ENCODE results near the gene SLC17A9.
"Not testable (repeated sequence)": the region's sequence is repeated elsewhere in the genome, so short reads cannot be mapped to it uniquely, and the experiment has no call there.

The SLC17A9 gene

GRCh38 chr20:62957136-62958117 is 4.9 kb downstream of the SLC17A9 start:
- no peak for DNase-seq

DNA sequence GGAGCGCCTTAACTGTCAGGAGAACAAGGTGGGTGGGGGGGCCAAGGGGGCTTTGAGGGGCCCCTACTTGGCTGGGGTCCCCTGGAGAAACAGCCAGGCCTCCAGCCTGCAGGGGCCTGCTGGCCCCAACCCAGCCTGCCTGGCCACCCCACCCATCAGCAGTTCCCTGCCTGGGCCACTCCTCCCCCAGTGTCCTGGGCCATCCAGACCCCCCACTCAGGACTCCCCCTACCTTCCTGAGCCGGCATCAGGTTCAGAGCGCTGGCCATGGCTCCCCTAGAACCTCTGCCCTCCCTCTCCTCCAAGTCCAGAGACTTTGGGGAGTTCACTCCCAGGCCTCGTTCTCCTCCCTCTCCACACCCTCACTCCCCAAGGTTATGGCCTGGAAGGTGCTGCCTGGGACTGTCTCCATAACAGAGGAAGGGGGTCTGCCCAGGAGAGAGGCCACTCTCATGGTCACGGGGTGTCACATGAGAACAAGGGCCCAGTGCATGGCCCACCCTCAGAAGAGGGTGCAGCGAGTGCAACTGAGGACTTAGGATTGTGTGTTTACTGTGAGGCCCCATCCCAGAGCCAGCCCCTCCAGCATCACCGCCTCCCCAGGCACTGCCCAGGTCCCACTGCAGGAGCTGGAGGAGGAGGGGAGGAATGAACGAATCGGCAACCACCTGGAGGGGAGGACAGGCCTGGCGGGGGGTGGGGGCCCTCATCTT is 6.0 kb downstream of the SLC17A9 start:
- DNase-seq: no peak

GRCh38 chr20:62959101-62959971 is 6.8 kb downstream of the SLC17A9 start:
- no peak for DNase-seq

- DNase-seq: no peak
Observed at GRCh38 chr20:62959998-62960436, 7.5 kb downstream of the SLC17A9 start.

DNA sequence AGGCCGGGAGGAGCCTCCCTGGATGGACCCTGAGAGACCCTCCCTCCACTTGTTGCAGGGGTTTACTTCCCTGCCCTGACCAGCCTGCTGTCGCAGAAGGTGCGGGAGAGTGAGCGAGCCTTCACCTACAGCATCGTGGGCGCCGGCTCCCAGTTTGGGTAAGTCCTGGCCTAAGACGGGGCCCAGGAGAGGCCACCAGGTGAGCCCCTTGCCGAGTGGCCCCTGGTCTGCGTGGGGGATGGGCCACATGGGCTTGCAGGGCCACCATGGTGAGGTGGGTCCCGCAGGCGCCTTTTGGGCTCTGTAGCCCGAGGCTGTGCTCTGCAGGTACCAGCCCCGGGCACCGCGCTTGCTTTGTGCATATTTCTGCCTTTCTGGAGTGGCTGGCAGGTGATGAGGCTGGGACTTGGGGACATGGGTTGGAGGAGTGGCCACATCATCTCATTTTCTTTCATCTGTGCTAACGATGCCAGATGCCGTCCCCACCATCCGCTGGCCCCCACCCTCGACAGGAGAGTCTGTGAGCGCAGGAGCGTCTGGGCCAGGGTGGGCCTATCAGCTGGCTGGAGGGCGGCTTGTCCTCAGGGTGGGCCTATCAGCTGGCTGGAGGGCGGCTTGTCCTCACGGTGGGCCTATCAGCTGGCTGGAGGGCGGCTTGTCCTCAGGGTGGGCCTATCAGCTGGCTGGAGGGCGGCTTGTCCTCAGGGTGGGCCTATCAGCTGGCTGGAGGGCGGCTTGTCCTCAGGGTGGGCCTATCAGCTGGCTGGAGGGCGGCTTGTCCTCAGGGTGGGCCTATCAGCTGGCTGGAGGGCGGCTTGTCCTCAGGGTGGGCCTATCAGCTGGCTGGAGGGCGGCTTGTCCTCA is 8.2 kb downstream of the SLC17A9 start:
- not testable (repeated sequence) for DNase-seq

DNA sequence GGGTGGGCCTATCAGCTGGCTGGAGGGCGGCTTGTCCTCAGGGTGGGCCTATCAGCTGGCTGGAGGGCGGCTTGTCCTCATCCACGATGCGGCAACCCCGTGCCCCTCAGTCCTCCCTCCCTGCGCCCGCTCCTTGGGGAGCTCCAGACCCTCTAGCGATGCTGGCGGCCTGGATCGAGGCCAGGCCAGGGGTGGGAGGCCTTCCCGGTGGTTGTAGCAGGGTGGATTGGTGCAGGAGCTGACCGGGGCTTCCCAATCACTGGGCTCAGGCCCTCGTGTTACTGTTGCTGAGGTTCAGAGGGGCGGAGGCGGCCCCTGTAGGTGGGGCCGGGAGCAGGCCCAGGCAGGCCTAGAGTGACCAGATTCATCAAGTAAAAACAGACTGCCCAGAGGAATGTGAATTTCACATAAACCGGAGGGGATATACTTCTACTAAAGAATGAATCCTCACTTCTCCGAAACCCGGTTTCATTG is 8.8 kb downstream of the SLC17A9 start:
- DNase-seq: no peak

DNA sequence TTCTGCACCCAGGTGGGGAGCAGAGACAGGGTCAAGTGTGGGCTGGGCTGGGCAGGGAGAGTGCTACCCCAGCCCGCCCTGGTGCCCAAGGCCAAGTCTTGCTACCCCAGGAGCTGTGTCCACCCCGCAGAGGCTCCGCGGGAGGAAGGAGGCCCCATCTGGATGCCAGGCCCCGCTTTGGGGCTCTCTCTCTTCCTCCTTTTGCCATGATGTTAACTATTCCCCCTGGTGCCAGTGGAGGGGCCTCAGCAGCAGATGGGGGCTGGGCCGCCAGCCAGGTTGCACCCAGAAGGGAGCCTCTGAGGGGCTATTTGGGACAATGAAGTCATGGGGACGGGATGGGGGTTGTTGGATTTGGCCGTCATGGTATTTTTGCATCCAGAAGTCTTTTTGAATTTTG is 9.3 kb downstream of the SLC17A9 start:
- no peak for DNase-seq

- DNase-seq: no peak
Observed at GRCh38 chr20:62962221-62962879, 9.8 kb downstream of the SLC17A9 start.

DNA sequence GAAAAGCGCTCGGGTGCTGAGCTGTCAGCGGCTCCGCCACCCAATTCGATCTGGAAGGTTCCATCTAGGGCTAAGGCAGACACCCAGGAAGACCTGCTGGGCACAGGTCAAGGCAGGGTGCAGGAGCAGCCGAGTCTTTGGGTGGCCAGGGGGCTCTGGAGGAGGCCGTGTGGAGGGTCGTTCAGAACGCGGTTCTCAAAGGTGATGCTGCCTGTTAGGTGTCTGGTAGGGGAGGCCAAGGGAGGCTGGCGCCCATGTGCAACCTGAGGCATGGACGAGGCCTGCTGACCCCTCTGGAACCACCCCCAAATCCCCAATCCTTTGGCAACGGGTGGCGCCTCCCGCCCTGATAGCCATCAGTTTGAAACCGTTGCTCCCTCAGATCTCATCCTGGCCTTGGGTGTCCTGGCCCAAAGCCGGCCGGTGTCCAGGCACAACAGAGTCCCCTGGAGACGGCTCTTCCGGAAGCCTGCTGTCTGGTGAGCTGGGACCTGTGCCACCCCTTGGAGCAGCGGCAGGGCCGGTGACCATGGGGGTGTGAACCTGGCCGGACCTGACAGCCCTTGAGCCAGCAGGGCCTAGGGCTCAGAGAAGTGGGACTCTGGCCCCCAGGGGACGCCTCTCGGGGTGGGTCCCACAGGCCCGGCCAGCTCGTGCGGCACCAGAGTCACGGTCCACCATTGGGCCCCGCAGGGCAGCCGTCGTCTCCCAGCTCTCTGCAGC is 10.5 kb downstream of the SLC17A9 start:
- DNase-seq: no peak

- no peak for DNase-seq
Observed at GRCh38 chr20:62963614-62964397, 11.3 kb downstream of the SLC17A9 start.

GRCh38 chr20:62964700-62965099 is 12.2 kb downstream of the SLC17A9 start:
- DNase-seq: no peak

DNA sequence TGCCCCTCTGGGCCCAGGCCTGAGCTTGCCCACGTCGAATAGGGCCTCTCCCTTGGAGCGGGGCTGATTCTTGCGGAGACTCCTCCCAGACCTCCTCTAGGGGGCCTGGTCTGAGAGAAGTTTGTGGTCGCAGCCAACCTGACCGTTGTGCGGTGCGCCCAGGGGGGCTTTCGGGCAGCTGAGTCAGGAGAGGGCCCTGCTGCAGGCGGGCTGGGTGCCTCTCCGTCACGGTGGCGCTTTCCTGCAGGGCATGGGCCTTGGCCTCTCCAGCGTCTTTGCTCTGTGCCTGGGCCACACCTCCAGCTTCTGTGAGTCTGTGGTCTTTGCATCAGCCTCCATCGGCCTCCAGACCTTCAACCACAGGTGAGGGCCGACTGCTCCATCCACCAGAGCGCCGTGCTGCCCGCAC is 12.9 kb downstream of the SLC17A9 start:
- no peak for DNase-seq

DNA sequence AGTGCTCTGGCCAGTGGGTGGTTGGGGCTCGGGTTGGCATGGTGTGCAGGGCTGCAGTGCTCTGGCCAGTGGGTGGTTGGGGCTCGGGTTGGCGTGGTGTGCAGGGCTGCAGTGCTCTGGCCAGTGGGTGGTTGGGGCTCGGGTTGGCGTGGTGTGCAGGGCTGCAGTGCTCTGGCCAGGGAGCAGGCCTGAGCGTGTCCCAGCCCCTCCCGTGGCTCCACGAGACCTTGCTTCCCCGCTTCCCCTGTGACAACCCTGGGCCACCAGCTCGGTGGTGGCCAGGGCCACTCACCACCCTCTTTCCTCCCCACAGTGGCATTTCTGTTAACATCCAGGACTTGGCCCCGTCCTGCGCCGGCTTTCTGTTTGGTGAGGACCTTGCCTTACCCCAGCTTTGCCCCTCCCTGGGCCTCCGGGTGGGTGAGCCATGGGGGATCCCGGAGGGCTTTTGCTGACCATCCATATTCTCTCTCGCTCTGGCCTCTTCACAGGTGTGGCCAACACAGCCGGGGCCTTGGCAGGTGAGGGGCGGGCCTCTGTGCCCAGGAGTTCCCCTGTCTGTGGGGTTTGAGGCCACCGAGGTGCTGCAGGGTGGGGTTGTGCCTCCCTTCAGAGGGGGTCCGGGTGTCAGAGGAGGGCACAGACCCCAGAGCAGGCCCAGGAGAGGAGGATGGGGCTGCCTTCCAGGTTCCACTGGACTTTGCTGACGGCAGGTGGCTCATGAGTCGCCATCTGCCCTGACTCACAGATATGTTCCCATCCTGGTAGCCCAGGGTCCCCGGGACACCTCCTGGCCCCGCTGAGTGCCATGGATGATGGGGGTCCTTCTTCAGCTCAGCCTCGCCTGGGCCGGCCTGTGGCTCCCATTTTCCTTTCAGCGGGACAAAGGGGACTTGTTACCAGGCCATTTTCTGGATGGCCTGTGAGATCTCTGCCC is 14.0 kb downstream of the SLC17A9 start:
- DNase-seq: no peak

DNA sequence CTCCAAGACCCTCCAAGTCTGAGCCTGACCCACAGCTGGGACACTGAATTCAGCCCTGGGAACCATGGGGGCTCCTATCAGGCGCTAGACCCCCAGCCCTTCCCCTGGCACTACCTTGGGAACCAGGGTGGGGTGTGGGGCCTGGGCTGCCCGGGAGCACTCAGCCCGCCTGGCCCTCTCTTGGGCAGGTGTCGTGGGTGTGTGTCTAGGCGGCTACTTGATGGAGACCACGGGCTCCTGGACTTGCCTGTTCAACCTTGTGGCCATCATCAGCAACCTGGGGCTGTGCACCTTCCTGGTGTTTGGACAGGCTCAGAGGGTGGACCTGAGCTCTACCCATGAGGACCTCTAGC is 14.6 kb downstream of the SLC17A9 start:
- no peak for DNase-seq

GRCh38 chr20:62967628-62968351 is 15.3 kb downstream of the SLC17A9 start:
- no peak for DNase-seq

DNA sequence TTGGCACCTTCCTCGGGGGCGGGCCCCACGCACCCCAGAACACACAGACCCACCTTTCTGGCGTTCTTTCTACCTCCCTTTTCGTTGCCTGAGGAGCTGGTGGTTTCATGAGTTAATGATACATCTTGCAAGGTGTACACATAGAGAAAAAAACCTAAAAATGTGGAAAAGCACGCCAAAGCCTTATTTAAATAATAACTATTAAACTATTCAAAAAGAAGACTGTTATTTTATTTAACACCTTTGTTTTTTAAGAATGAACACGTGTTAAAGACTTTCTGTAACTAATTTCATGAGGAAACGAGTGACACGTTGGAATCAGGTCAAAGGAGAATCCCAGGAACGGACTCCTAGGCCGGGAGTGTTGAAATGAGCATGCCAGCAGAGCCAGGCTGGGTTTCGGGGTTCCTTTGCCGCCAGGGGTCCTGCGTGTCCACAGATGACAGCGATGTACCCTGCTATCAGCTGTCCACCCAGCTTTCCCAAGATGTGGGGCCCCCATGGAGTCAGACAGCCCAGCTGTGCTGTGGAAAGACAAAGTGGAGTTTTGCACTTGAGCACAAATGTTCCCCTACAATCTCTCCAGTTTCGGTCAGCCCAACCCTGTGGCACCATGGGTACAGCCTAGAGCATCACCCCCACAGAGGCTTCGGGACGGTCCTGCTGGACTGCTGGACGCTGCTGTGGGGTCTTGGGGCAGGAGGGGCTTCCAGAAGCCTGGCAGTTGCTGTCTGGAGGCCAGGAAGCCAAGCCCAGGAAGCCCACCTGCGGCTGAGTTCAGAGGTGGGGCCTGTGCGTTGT is 16.1 kb downstream of the SLC17A9 start:
- DNase-seq: no peak

DNA sequence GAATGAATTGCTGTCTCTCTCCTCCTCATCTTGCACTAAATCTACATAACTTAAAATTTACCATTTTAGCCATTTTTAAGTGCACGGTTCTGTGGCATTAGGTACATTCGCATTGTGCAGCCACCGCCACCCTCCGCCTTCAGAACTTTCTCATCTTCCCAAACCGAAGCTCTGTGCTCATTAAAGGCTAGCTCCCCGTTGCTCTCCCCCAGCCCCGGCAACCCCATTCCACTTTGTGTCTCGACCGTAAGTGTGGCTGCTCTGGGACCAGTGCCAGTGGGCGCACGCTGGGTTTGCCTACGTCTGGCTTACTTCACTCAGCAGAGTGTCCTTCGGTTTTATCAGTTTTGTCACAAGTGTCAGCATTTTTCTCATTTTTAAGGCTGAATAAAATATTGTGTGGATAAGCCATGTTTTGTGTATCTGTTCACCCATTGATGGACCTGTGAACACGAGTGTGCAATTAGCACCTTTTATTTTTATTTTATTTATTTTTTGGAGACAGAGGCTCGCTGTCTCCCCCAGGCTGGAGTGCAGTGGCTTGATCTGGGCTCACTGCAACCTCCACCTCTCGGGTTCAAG is 16.8 kb downstream of the SLC17A9 start:
- DNase-seq: no peak

All from DMS53 (cell line).